B cell (primary cell): ENCODE results near the gene FFAR3. TPM values are rescaled to one million over a fixed set of nuclear protein-coding genes. Genes with fewer than 3 reads are reported as not detected.
"Not testable (repeated sequence)": the region's sequence is repeated elsewhere in the genome, so short reads cannot be mapped to it uniquely, and the experiment has no call there.

Experiments
- ATAC-seq: fragments of 200-7000 bp; cut with Tn5 transposase; one replicate; pipeline ENCODE4 v1.10.0; 2021; ENCODE audit warnings: low read depth, mild to moderate bottlenecking, moderate number of reproducible peaks, moderate library complexity
- CTCF ChIA-PET: fragments of 350-600 bp; sonication (Branson Sonifier 250); formaldehyde crosslinking; loops from one replicate; lab custom pipeline; 2021; ENCODE audit warnings: antibody characterized with exemption, inconsistent platforms; lab: Charles Lee
- POLR2A ChIA-PET: fragments of 350-600 bp; sonication (Branson Sonifier 250); formaldehyde crosslinking; loops from one replicate; lab custom pipeline; 2021; ENCODE audit warnings: antibody characterized with exemption; lab: Charles Lee
- DNase-seq: peaks from one replicate; pipeline ENCODE4 v3.0.0; 2013
- H2AFZ ChIP-seq: 2 replicates; pipeline ENCODE4 v1.6.1; 2012; ENCODE audit warnings: mild to moderate bottlenecking, low read depth, low read length; ENCODE audit not compliant: insufficient read depth, poor library complexity, severe bottlenecking
- H3K27ac ChIP-seq, 2 donors: 1 replicate in 1 of 2; 2 replicates in 1 of 2; pipeline ENCODE4 v1.5.1; 2012 to 2013; ENCODE audit warnings: low read length in 2 of 2, mild to moderate bottlenecking in 2 of 2, moderate library complexity in 1 of 2
- H3K27me3 ChIP-seq, 4 experiments: fragments of 200-600 bp in 1 of 4; sonication (generic) in 1 of 4; replicated peaks in 1 of 4; 1 replicate in 2 of 4; 2 replicates in 2 of 4; pipeline versions ENCODE4 v1.6.1 to v1.7.0; 2013 to 2016; ENCODE audit warnings: low read length in 3 of 4, mild to moderate bottlenecking in 2 of 4, mixed read lengths in 1 of 4, moderate library complexity in 1 of 4; ENCODE audit not compliant: insufficient read depth in 4 of 4, control insufficient read depth in 3 of 4; ENCODE audit errors: control extremely low read depth in 1 of 4
- H3K36me3 ChIP-seq, 2 experiments: replicated peaks in 1 of 2; 1 replicate in 1 of 2; 2 replicates in 1 of 2; pipeline versions ENCODE4 v1.6.1 to v1.7.1; 2013; ENCODE audit warnings: low read length in 1 of 2; ENCODE audit not compliant: insufficient read depth in 2 of 2, control insufficient read depth in 1 of 2; ENCODE audit errors: control extremely low read depth in 1 of 2, extremely low read depth in 1 of 2
- H3K4me1 ChIP-seq, 2 donors: fragments of 200-600 bp in 1 of 2; sonication (generic) in 1 of 2; 1 replicate in 1 of 2; 2 replicates in 1 of 2; pipeline versions ENCODE4 v1.5.1 to v1.6.1; 2013 to 2017; ENCODE audit warnings: low read length in 2 of 2; ENCODE audit not compliant: control insufficient read depth in 2 of 2, insufficient read depth in 2 of 2
- H3K4me2 ChIP-seq: replicated peaks from 2 replicates; pipeline ENCODE3; 2012; ENCODE audit warnings: mild to moderate bottlenecking, low read depth, low read length; ENCODE audit not compliant: poor library complexity, severe bottlenecking
- H3K4me3 ChIP-seq, 5 experiments: fragments of 200-600 bp in 1 of 5; sonication (generic) in 1 of 5; 1 replicate in 3 of 5; 2 replicates in 2 of 5; pipeline versions ENCODE4 v1.5.1 to v1.7.0; 2011 to 2016; ENCODE audit warnings: low read length in 4 of 5, mild to moderate bottlenecking in 4 of 5, low read depth in 2 of 5, control low read depth in 1 of 5, moderate library complexity in 1 of 5; ENCODE audit not compliant: insufficient read depth in 1 of 5; ENCODE audit errors: control extremely low read depth in 1 of 5, extremely low read depth in 1 of 5
- H3K79me2 ChIP-seq: fragments of 200-600 bp; sonication (generic); one replicate; pipeline ENCODE4 v1.6.0; 2016; ENCODE audit warnings: low read length; ENCODE audit not compliant: control insufficient read depth, insufficient read depth
- H3K9ac ChIP-seq: fragments of 200-600 bp; sonication (generic); 2 replicates; pipeline ENCODE4 v1.6.1; 2017; ENCODE audit warnings: mild to moderate bottlenecking, low read length, moderate library complexity
- H3K9me3 ChIP-seq, 3 donors: one replicate each; pipeline versions ENCODE4 v1.6.1 to v1.7.1; 2013; ENCODE audit warnings: low read length in 2 of 3; ENCODE audit not compliant: control insufficient read depth in 2 of 3, insufficient read depth in 1 of 3; ENCODE audit errors: control extremely low read depth in 1 of 3
- H4K20me1 ChIP-seq: 2 replicates; pipeline ENCODE4 v1.6.0; 2012; ENCODE audit warnings: mild to moderate bottlenecking, low read length; ENCODE audit not compliant: insufficient read depth, control insufficient read depth, poor library complexity, severe bottlenecking
- H3K27ac Mint-ChIP-seq: one replicate; pipeline ENCODE4 v1.8.0; 2021; ENCODE audit warnings: mixed read lengths
- H3K27me3 Mint-ChIP-seq: one replicate; pipeline ENCODE4 v1.8.0; 2021; ENCODE audit warnings: mixed read lengths
- H3K4me1 Mint-ChIP-seq: one replicate; pipeline ENCODE4 v1.8.0; 2021; ENCODE audit warnings: mixed read lengths
- H3K4me3 Mint-ChIP-seq: one replicate; pipeline ENCODE4 v1.8.0; 2021; ENCODE audit warnings: mixed read lengths
- H3K9me3 Mint-ChIP-seq: one replicate; pipeline ENCODE4 v1.8.0; 2022; ENCODE audit warnings: mixed read lengths; ENCODE audit not compliant: insufficient read depth
- CTCF ChIP-seq: fragments of 200-600 bp; IDR thresholded peaks from one replicate; pipeline ENCODE4 v1.8.0; 2022; ENCODE audit warnings: antibody characterized with exemption, mild to moderate bottlenecking
- EZH2 ChIP-seq: IDR thresholded peaks from 2 replicates; pipeline ENCODE4 v1.6.1; 2012; ENCODE audit warnings: borderline replicate concordance, low read depth, mild to moderate bottlenecking, moderate library complexity, low read length; ENCODE audit not compliant: insufficient read depth, poor library complexity, severe bottlenecking
- WGBS: methylation state at CpG from one replicate; pipeline ENCODE4 v1.1.5; 2013; ENCODE audit warnings: missing lambda C conversion rate; ENCODE audit not compliant: insufficient coverage; 5-methylcytosine and 5-hydroxymethylcytosine counted together
- intact Hi-C: fragments of 100-400 bp; cut with micrococcal nuclease; formaldehyde crosslinking; loops from one replicate; pipeline ENCODE4 v1.10.0; 2022
- polyA plus RNA-seq: library from polyadenylated mRNA; depleted of rRNA; stranded (reverse); fragments of >200 nt; gene quantifications from 2 replicates; pipeline ENCODE4 v1.2.3, GENCODE V29; 2012
- total RNA-seq, 2 donors: library from RNA; stranded (reverse); fragments of 120-200 nt in 1 of 2; gene quantifications; 1 replicate in 1 of 2; 2 replicates in 1 of 2; pipeline versions ENCODE4 v1.2.3 to v1.2.4, GENCODE V29; 2013 to 2022

The FFAR3 gene
- total and polyA plus RNA-seq, 2 donors (not counting 1 experiment from before 2014, with no cell fraction given), result 0.63 TPM; not detected in 1

GRCh38 chr19:35378356-35378755, 20.1 kb downstream of the FFAR3 start:
- DNase-seq, result no peak
- no CpG with 5 or more reads among the region's 3 CpGs for WGBS
- H4K20me1 ChIP-seq, result no peaks in the 10 kb centered on the region
- H3K27ac Mint-ChIP-seq, result no peak overlapping the region
- H3K4me3 Mint-ChIP-seq, result no peak overlapping the region
- no peaks in the 10 kb centered on the region for H3K9me3 Mint-ChIP-seq
- intact Hi-C loops, result no loop called here
- ChIA-PET CTCF (interaction anchor here (0.5 to 2.0 kb wide), 7 partner anchors 26 to 306 kb away, joined by 3 to 5 read pairs (median 4); no protein-coding TSS in a partner anchor), POLR2A (interaction anchor here (0.6 kb wide), 1 partner anchor 99 kb away, joined by 3 read pairs; no protein-coding TSS in a partner anchor)
- peaks cover 0 to 2% (median 0%) of the 10 kb centered on the region in 4 experiments for H3K27me3 ChIP-seq
- no peak overlapping the region for H3K9ac ChIP-seq
- H3K79me2 ChIP-seq, result no peaks in the 10 kb centered on the region
- H3K4me1 ChIP-seq, result peaks cover 13 to 14% of the 10 kb centered on the region in 2 donors
- TF ChIP-seq EZH2, result no peak
- no peak for TF ChIP-seq CTCF
- H2AFZ ChIP-seq, result no peak overlapping the region
- peaks cover 0 to 4% (median 1%) of the 10 kb centered on the region in 3 donors for H3K9me3 ChIP-seq
- no peak for ATAC-seq
- H3K4me1 Mint-ChIP-seq, result peaks cover 18% of the 10 kb centered on the region
- H3K36me3 ChIP-seq, result no peaks in the 10 kb centered on the region
- peaks cover 13% of the 10 kb centered on the region for H3K27me3 Mint-ChIP-seq
- no peak overlapping the region for H3K4me3 ChIP-seq
- H3K4me2 ChIP-seq, result no peak overlapping the region
- no peak overlapping the region for H3K27ac ChIP-seq

- H3K27me3 Mint-ChIP-seq, result peaks cover 13% of the 10 kb centered on the region
- ATAC-seq, H3K36me3 ChIP-seq, H3K9ac ChIP-seq, H3K27me3 ChIP-seq, H3K9me3 ChIP-seq, H3K4me3 Mint-ChIP-seq, POLR2A ChIA-PET, H3K27ac Mint-ChIP-seq, H2AFZ ChIP-seq, H3K4me2 ChIP-seq, H3K4me3 ChIP-seq, H4K20me1 ChIP-seq, DNase-seq, H3K27ac ChIP-seq, H3K9me3 Mint-ChIP-seq, intact Hi-C loops, H3K79me2 ChIP-seq: not testable (repeated sequence)
- H3K4me1 Mint-ChIP-seq, result peaks cover 18% of the 10 kb centered on the region
- CTCF ChIA-PET, result interaction anchor here (1.3 kb wide), 1 partner anchor 124 kb away, joined by 4 read pairs; no protein-coding TSS in a partner anchor
- WGBS, result 89% methylated on average over 3 of the region's 5 CpGs
- H3K4me1 ChIP-seq, result peaks cover 13 to 14% of the 10 kb centered on the region in 2 donors
Measured at GRCh38 chr19:35379545-35379944, 21.3 kb downstream of the FFAR3 start.
